Gastroesophageal sphincter (tissue), 4 donors: ENCODE results near the gene C1D. TPM values are rescaled to one million over a fixed set of nuclear protein-coding genes. Genes with fewer than 3 reads are reported as not detected.

Source experiments
- ATAC-seq: fragments of 150-250 bp; one replicate; pipeline ENCODE4 v1.9.1; 2016; ENCODE audit warnings: mild to moderate bottlenecking, moderate library complexity
- H3K27ac ChIP-seq, 4 donors: fragments of 200-600 bp; sonication (generic) in 3 of 4; 1 replicate in 3 of 4; 2 replicates in 1 of 4; pipeline ENCODE4 v1.5.1; 2016 to 2019
- H3K27me3 ChIP-seq: fragments of 200-600 bp; sonication (generic); one replicate; pipeline ENCODE4 v1.5.1; 2019
- H3K36me3 ChIP-seq, 2 donors: fragments of 200-600 bp; sonication (generic); one replicate each; pipeline ENCODE4 v1.5.1; 2019; ENCODE audit warnings: control low read depth in 1 of 2
- H3K4me1 ChIP-seq, 3 donors: fragments of 200-600 bp; sonication (generic); 1 replicate in 2 of 3; 2 replicates in 1 of 3; pipeline ENCODE4 v1.5.1; 2016 to 2019; ENCODE audit warnings: control low read depth in 2 of 3
- H3K4me3 ChIP-seq, 2 donors: fragments of 200-600 bp; sonication (generic); one replicate each; pipeline ENCODE4 v1.5.1; 2019; ENCODE audit warnings: mild to moderate bottlenecking in 1 of 2, moderate library complexity in 1 of 2
- H3K9me3 ChIP-seq, 3 donors: fragments of 200-600 bp; sonication (generic); one replicate each; pipeline ENCODE4 v1.5.1; 2017 to 2019; ENCODE audit warnings: control low read depth in 2 of 3
- CTCF ChIP-seq, 4 experiments: fragments of 200-600 bp in 2 of 4; fragments of 450-650 bp in 2 of 4; sonication (generic) in 1 of 4; IDR thresholded peaks; one replicate each; pipeline ENCODE4 v1.5.1; 2017 to 2019; ENCODE audit warnings: antibody characterized with exemption in 4 of 4, mild to moderate bottlenecking in 2 of 4, moderate library complexity in 2 of 4
- EP300 ChIP-seq: sonication (generic); formaldehyde crosslinking; IDR thresholded peaks from one replicate; pipeline ENCODE4 v1.6.1; 2017; ENCODE audit warnings: antibody characterized with exemption, mild to moderate bottlenecking
- POLR2A ChIP-seq, 2 donors: fragments of 450-650 bp; IDR thresholded peaks; one replicate each; pipeline ENCODE4 v1.6.1; 2017; ENCODE audit warnings: antibody characterized with exemption in 2 of 2, mild to moderate bottlenecking in 2 of 2, moderate library complexity in 1 of 2
- POLR2AphosphoS5 ChIP-seq: sonication (generic); formaldehyde crosslinking; IDR thresholded peaks from one replicate; pipeline ENCODE4 v1.6.1; 2017; ENCODE audit warnings: antibody characterized with exemption
- WGBS, 2 donors: methylation state at CpG; one replicate each; pipeline ENCODE4 v1.1.5; 2018; ENCODE audit warnings: low coverage in 1 of 2; 5-methylcytosine and 5-hydroxymethylcytosine counted together
- total RNA-seq, 4 donors: library from RNA; depleted of rRNA; stranded (reverse); fragments of >200 nt; gene quantifications; one replicate each; pipeline ENCODE4 v1.1.0, GENCODE V29; 2016

The C1D gene
- total RNA-seq, 4 donors from 2014 or later, result 23.4 to 66.5 (median 47.0) TPM

- no peak overlapping the region for H3K27ac ChIP-seq
- WGBS, 2 donors, result 68 to 76% methylated on average over 4 of the region's 4 CpGs
- H3K9me3 ChIP-seq, result no peaks in the 10 kb centered on the region
- no peak overlapping the region for H3K4me3 ChIP-seq
- no peak for ATAC-seq
- TF ChIP-seq POLR2AphosphoS5 (no peak), POLR2A (IDR thresholded peaks at IDR 0.05) (no peak), EP300 (no peak)
- no peaks in the 10 kb centered on the region for H3K4me1 ChIP-seq
- H3K27me3 ChIP-seq, result no peaks in the 10 kb centered on the region
- H3K36me3 ChIP-seq, result no peaks in the 10 kb centered on the region
These were observed 41.5 kb upstream of the C1D start for GRCh38 chr2:68104111-68104835.

- no peak overlapping the region for H3K27ac ChIP-seq
- H3K4me3 ChIP-seq, result no peak overlapping the region
- TF ChIP-seq POLR2A (IDR thresholded peaks at IDR 0.05) (no peak), EP300 (no peak), POLR2AphosphoS5 (no peak), CTCF (IDR thresholded peaks at IDR 0.05) (no peak)
- H3K9me3 ChIP-seq, result no peaks in the 10 kb centered on the region
- no peaks in the 10 kb centered on the region for H3K4me1 ChIP-seq
- H3K36me3 ChIP-seq, result no peaks in the 10 kb centered on the region
- H3K27me3 ChIP-seq, result no peaks in the 10 kb centered on the region
- peak; percentile 36 for ATAC-seq
These were observed 40.9 kb upstream of the C1D start for GRCh38 chr2:68103709-68104055.

- 50 to 79% methylated on average over 2 to 4 of the region's 4 CpGs for WGBS, 2 donors
- no peak for TF ChIP-seq POLR2AphosphoS5
- TF ChIP-seq POLR2A (IDR thresholded peaks at IDR 0.05), result no peak
- no peak for TF ChIP-seq CTCF (IDR thresholded peaks at IDR 0.05)
- no peak for TF ChIP-seq EP300
- Histone ChIP-seq H3K4me1 (no peaks in the 10 kb centered on the region), H3K27ac (no peak overlapping the region), H3K36me3 (no peaks in the 10 kb centered on the region), H3K4me3 (no peak overlapping the region), H3K9me3 (no peaks in the 10 kb centered on the region), H3K27me3 (no peaks in the 10 kb centered on the region)
- no peak for ATAC-seq
These were observed 40.4 kb upstream of the C1D start for GRCh38 chr2:68103030-68103708.

GRCh38 chr2:68100189-68100588 lies 37.4 kb upstream of the C1D start:
- Histone ChIP-seq H3K27me3 (no peaks in the 10 kb centered on the region), H3K27ac (no peak overlapping the region), H3K9me3 (no peaks in the 10 kb centered on the region), H3K4me1 (no peaks in the 10 kb centered on the region), H3K36me3 (no peaks in the 10 kb centered on the region), H3K4me3 (no peak overlapping the region)
- no peak for TF ChIP-seq EP300
- no peak for TF ChIP-seq CTCF (IDR thresholded peaks at IDR 0.05)
- TF ChIP-seq POLR2A (IDR thresholded peaks at IDR 0.05), result no peak
- ATAC-seq, result no peak
- 67 to 77% methylated on average over 1 of the region's 1 CpG for WGBS, 2 donors

- WGBS, 2 donors, result 79 to 87% methylated on average over 3 to 7 of the region's 8 CpGs
- H3K27ac ChIP-seq, result no peak overlapping the region
- no peaks in the 10 kb centered on the region for H3K4me1 ChIP-seq
- TF ChIP-seq CTCF (IDR thresholded peaks at IDR 0.05) (no peak), POLR2A (IDR thresholded peaks at IDR 0.05) (no peak), EP300 (no peak), POLR2AphosphoS5 (no peak)
- no peaks in the 10 kb centered on the region for H3K27me3 ChIP-seq
- H3K36me3 ChIP-seq, result no peaks in the 10 kb centered on the region
- no peak overlapping the region for H3K4me3 ChIP-seq
- H3K9me3 ChIP-seq, result no peaks in the 10 kb centered on the region
- ATAC-seq, result no peak
These were observed 36.5 kb upstream of the C1D start for GRCh38 chr2:68099260-68099659.
